Body of pancreas (tissue), 4 donors: ENCODE data around the gene GPR132.

Experiments
- CTCF ChIP-seq, 7 experiments: fragments of 450-650 bp in 4 of 7; fragments of 200-600 bp in 3 of 7; sonication (generic) in 3 of 7; IDR thresholded peaks; one replicate each; pipeline ENCODE4 v1.5.1; 2016 to 2019; ENCODE audit warnings: antibody characterized with exemption in 7 of 7
- POLR2A ChIP-seq, 3 donors: fragments of 450-650 bp; IDR thresholded peaks; one replicate each; pipeline ENCODE4 v1.6.1; 2016; ENCODE audit warnings: antibody characterized with exemption in 3 of 3, mild to moderate bottlenecking in 2 of 3

- TF ChIP-seq POLR2A (IDR thresholded peaks at IDR 0.05) (no peak), CTCF (IDR thresholded peaks at IDR 0.05) (no peak)
These were observed 30.1 kb upstream of the GPR132 start for GRCh38 chr14:105095236-105095805.
